H1 (cell line): ENCODE results near the gene DOK3. TPM values are rescaled to one million over a fixed set of nuclear protein-coding genes. Genes with fewer than 3 reads are reported as not detected.

Experiments
- CTCF ChIA-PET: fragments of 300-600 bp; sonication (Branson Sonifier 250); formaldehyde crosslinking; loops from one replicate; lab custom pipeline; 2021; ENCODE audit not compliant: partially characterized antibody; lab: Charles Lee
- POLR2A ChIA-PET: fragments of 300-600 bp; sonication (Branson Sonifier 250); formaldehyde crosslinking; loops from one replicate; lab custom pipeline; 2021; ENCODE audit warnings: inconsistent platforms; ENCODE audit not compliant: partially characterized antibody; lab: Charles Lee
- DNase-seq, 2 experiments: peaks; one replicate each; pipeline versions ENCODE4 v3.0.0 to v3.0.0-alpha.2; 2010 to 2022; ENCODE audit warnings: low spot score in 2 of 2, low read depth in 1 of 2, mixed read lengths in 1 of 2
- FAIRE-seq: peaks from 2 replicates; lab custom pipeline; 2011; peaks lifted over from hg19 to GRCh38; lab: Jason Lieb, UNC
- H2AFZ ChIP-seq: 2 replicates; pipeline ENCODE4 v1.8.1; 2012; ENCODE audit warnings: low read length, inconsistent platforms
- H2AK5ac ChIP-seq: 2 replicates; pipeline ENCODE4 v1.6.1; 2013; ENCODE audit warnings: low read depth, low read length
- H2BK120ac ChIP-seq: replicated peaks from 2 replicates; pipeline ENCODE3; 2013; ENCODE audit warnings: low read depth, low read length, inconsistent platforms
- H2BK12ac ChIP-seq: 2 replicates; pipeline ENCODE4 v1.6.1; 2013; ENCODE audit warnings: low read depth, low read length
- H2BK15ac ChIP-seq: 2 replicates; pipeline ENCODE4 v1.6.1; 2013; ENCODE audit warnings: low read length
- H2BK20ac ChIP-seq: 2 replicates; pipeline ENCODE4 v1.6.1; 2013; ENCODE audit warnings: low read length
- H2BK5ac ChIP-seq: 2 replicates; pipeline ENCODE4 v1.6.1; 2013; ENCODE audit warnings: low read depth, low read length
- H3K14ac ChIP-seq: 2 replicates; pipeline ENCODE4 v1.6.1; 2013; ENCODE audit warnings: inconsistent platforms; ENCODE audit not compliant: insufficient read length
- H3K18ac ChIP-seq: 2 replicates; pipeline ENCODE4 v1.6.1; 2013; ENCODE audit warnings: low read length; ENCODE audit errors: extremely low read depth
- H3K23ac ChIP-seq: 2 replicates; pipeline ENCODE4 v1.6.1; 2013; ENCODE audit warnings: inconsistent platforms; ENCODE audit not compliant: insufficient read length
- H3K23me2 ChIP-seq: 2 replicates; pipeline ENCODE4 v1.6.1; 2013; ENCODE audit warnings: low read depth, low read length
- H3K27ac ChIP-seq: 2 replicates; pipeline ENCODE4 v1.6.1; 2011; ENCODE audit warnings: low read depth, low read length, inconsistent platforms
- H3K27me3 ChIP-seq, 4 experiments: replicated peaks in 1 of 4; 1 replicate in 1 of 4; 2 replicates in 3 of 4; pipeline versions ENCODE4 v1.6.1 to v1.8.1; 2011 to 2013; ENCODE audit warnings: low read length in 3 of 4, mild to moderate bottlenecking in 3 of 4, inconsistent platforms in 2 of 4, mixed read lengths in 2 of 4, moderate library complexity in 1 of 4; ENCODE audit not compliant: control insufficient read depth in 3 of 4, insufficient read depth in 3 of 4; ENCODE audit errors: extremely low read depth in 1 of 4
- H3K36me3 ChIP-seq, 4 experiments: 2 replicates each; pipeline versions ENCODE4 v1.6.1 to v1.8.1; 2011 to 2013; ENCODE audit warnings: mild to moderate bottlenecking in 4 of 4, low read length in 3 of 4, moderate library complexity in 2 of 4, control low read depth in 1 of 4, inconsistent platforms in 1 of 4; ENCODE audit not compliant: insufficient read depth in 4 of 4, control insufficient read depth in 2 of 4
- H3K4ac ChIP-seq: replicated peaks from 2 replicates; pipeline ENCODE3; 2013; ENCODE audit warnings: low read length, low read depth, mixed read lengths, inconsistent platforms; ENCODE audit not compliant: insufficient read length
- H3K4me1 ChIP-seq, 4 experiments: replicated peaks in 1 of 4; 1 replicate in 1 of 4; 2 replicates in 3 of 4; pipeline versions ENCODE4 v1.6.1 to v1.8.1; 2011 to 2013; ENCODE audit warnings: low read length in 3 of 4, inconsistent platforms in 2 of 4, mixed read lengths in 1 of 4; ENCODE audit not compliant: insufficient read depth in 4 of 4, control insufficient read depth in 3 of 4
- H3K4me2 ChIP-seq, 2 experiments: 2 replicates each; pipeline versions ENCODE4 v1.6.1 to v1.8.1; 2011 to 2013; ENCODE audit warnings: low read depth in 2 of 2, low read length in 2 of 2, control low read depth in 1 of 2, inconsistent platforms in 1 of 2, mild to moderate bottlenecking in 1 of 2; ENCODE audit not compliant: insufficient read depth in 1 of 2
- H3K4me3 ChIP-seq, 4 experiments: fragments of 200-600, 300-600 bp in 1 of 4; sonication (generic), shearing (Covaris generic), sonication (Bioruptor Twin) in 1 of 4; 2 replicates each; pipeline versions ENCODE4 v1.5.1 to v1.8.1; 2011 to 2016; ENCODE audit warnings: low read length in 4 of 4, low read depth in 3 of 4, control low read depth in 2 of 4, inconsistent platforms in 2 of 4, mild to moderate bottlenecking in 2 of 4, mixed read lengths in 1 of 4, moderate library complexity in 1 of 4; ENCODE audit not compliant: insufficient read depth in 2 of 4; ENCODE audit errors: extremely low read depth in 1 of 4
- H3K56ac ChIP-seq: replicated peaks from 2 replicates; pipeline ENCODE3; 2013; ENCODE audit warnings: low read depth, mild to moderate bottlenecking, mixed read lengths, low read length, inconsistent platforms; ENCODE audit not compliant: insufficient read length
- H3K79me1 ChIP-seq: 2 replicates; pipeline ENCODE4 v1.6.1; 2013; ENCODE audit warnings: low read depth, low read length, control low read depth
- H3K79me2 ChIP-seq, 2 experiments: 2 replicates each; pipeline versions ENCODE4 v1.6.1 to v1.8.1; 2012 to 2013; ENCODE audit warnings: low read length in 2 of 2, mild to moderate bottlenecking in 2 of 2, inconsistent platforms in 1 of 2; ENCODE audit not compliant: insufficient read depth in 2 of 2, control insufficient read depth in 1 of 2
- H3K9ac ChIP-seq, 4 experiments: replicated peaks in 1 of 4; 1 replicate in 1 of 4; 2 replicates in 3 of 4; pipeline versions ENCODE4 v1.6.1 to v1.8.1; 2011 to 2013; ENCODE audit warnings: low read depth in 3 of 4, low read length in 3 of 4, control low read depth in 2 of 4, mild to moderate bottlenecking in 2 of 4, moderate library complexity in 2 of 4, inconsistent platforms in 1 of 4; ENCODE audit errors: extremely low read depth in 1 of 4
- H3K9me3 ChIP-seq, 2 experiments: 2 replicates each; pipeline versions ENCODE4 v1.6.1 to v1.8.1; 2012 to 2013; ENCODE audit warnings: mild to moderate bottlenecking in 2 of 2, moderate library complexity in 2 of 2, control low read depth in 1 of 2, inconsistent platforms in 1 of 2, low read depth in 1 of 2, low read length in 1 of 2, mixed read lengths in 1 of 2; ENCODE audit not compliant: insufficient read depth in 2 of 2
- H4K20me1 ChIP-seq, 2 experiments: replicated peaks in 1 of 2; 2 replicates each; pipeline versions ENCODE3 to v1.8.1; 2011 to 2013; ENCODE audit warnings: inconsistent platforms in 2 of 2, low read length in 2 of 2, mild to moderate bottlenecking in 1 of 2; ENCODE audit not compliant: insufficient read depth in 2 of 2, control insufficient read depth in 1 of 2
- H4K5ac ChIP-seq: 2 replicates; pipeline ENCODE4 v1.6.1; 2013; ENCODE audit warnings: low read length, low read depth, mixed read lengths, inconsistent platforms; ENCODE audit not compliant: insufficient read length
- H4K8ac ChIP-seq: 2 replicates; pipeline ENCODE4 v1.8.0; 2013; ENCODE audit warnings: mild to moderate bottlenecking, moderate library complexity, low read length, inconsistent platforms; ENCODE audit not compliant: insufficient read depth; ENCODE audit errors: extremely low read depth
- H4K91ac ChIP-seq: replicated peaks from 2 replicates; pipeline ENCODE3; 2013; ENCODE audit warnings: low read length, mixed read lengths, inconsistent platforms; ENCODE audit not compliant: insufficient read length
- CBX5 ChIP-seq: fragments of 300-800, 300-1000 bp; sonication (generic); IDR thresholded peaks from 2 replicates; pipeline ENCODE4 v1.7.1; 2016; ENCODE audit warnings: antibody characterized with exemption, low read length, low read depth
- EZH2 ChIP-seq: fragments of 200-600 bp; sonication (generic); IDR thresholded peaks from 2 replicates; pipeline ENCODE4 v1.7.1; 2012; ENCODE audit warnings: low read depth, mild to moderate bottlenecking, moderate library complexity, low read length, inconsistent platforms; ENCODE audit not compliant: severe bottlenecking
- KDM1A ChIP-seq: fragments of 200-600, 300-600 bp; sonication (generic); IDR thresholded peaks from 2 replicates; pipeline ENCODE4 v1.7.1; 2016; ENCODE audit warnings: mild to moderate bottlenecking, low read length, borderline replicate concordance
- MAFK ChIP-seq: IDR thresholded peaks from 2 replicates; pipeline ENCODE4 v1.6.1; 2012; ENCODE audit warnings: low read depth, mild to moderate bottlenecking, improper control_type of control experiment, low read length
- RAD21 ChIP-seq, 2 experiments: IDR thresholded peaks in 1 of 2; conservative IDR thresholded peaks in 1 of 2; 2 replicates each; pipeline ENCODE4 v1.6.1; 2011; ENCODE audit warnings: low read depth in 2 of 2, low read length in 2 of 2, improper control_type of control experiment in 1 of 2, inconsistent platforms in 1 of 2, mild to moderate bottlenecking in 1 of 2, moderate library complexity in 1 of 2
- RXRA ChIP-seq: IDR thresholded peaks from 2 replicates; pipeline ENCODE4 v1.6.1; 2011; ENCODE audit warnings: low read depth, mild to moderate bottlenecking, low read length, moderate library complexity; ENCODE audit not compliant: insufficient read depth
- SUZ12 ChIP-seq: fragments of 200-600 bp; sonication (generic); IDR thresholded peaks from 2 replicates; pipeline ENCODE4 v1.6.1; 2012; ENCODE audit warnings: mild to moderate bottlenecking, inconsistent platforms, low read length, moderate library complexity, mixed read lengths
- TEAD4 ChIP-seq: IDR thresholded peaks from 2 replicates; pipeline ENCODE4 v1.6.1; 2012; ENCODE audit warnings: low read depth, low read length, inconsistent platforms, mixed read lengths
- YY1 ChIP-seq: IDR thresholded peaks from 2 replicates; pipeline ENCODE4 v1.6.1; 2011; ENCODE audit warnings: low read depth, mild to moderate bottlenecking, low read length
- WGBS, 2 experiments: shearing (Covaris generic) in 1 of 2; methylation state at CpG; one replicate each; pipeline versions ENCODE4 v1.1.6 to v1.1.7; 2013 to 2015; ENCODE audit warnings: low lambda C conversion rate in 2 of 2, mixed read lengths in 2 of 2, inconsistent platforms in 1 of 2, low coverage in 1 of 2, missing lambda C conversion rate in 1 of 2; ENCODE audit not compliant: insufficient replicate concordance in 2 of 2, insufficient coverage in 1 of 2, insufficient read length in 1 of 2; ENCODE audit errors: extremely low coverage in 1 of 2, missing lambda C conversion rate in 1 of 2; 5-methylcytosine and 5-hydroxymethylcytosine counted together
- polyA plus RNA-seq, 7 experiments: library from polyadenylated mRNA; depleted of rRNA in 3 of 7; stranded (reverse) in 5 of 7; unstranded in 2 of 7; fragments of >200 nt in 5 of 7; fragments of 200-250 nt in 2 of 7; gene quantifications; 1 replicate in 5 of 7; 2 replicates in 1 of 7; 4 replicates in 1 of 7; pipeline versions ENCODE4 v1.2.1 to v1.2.3, GENCODE V29; 2011 to 2013; ENCODE audit warnings: missing spikeins in 2 of 7, mixed read lengths in 2 of 7
- total RNA-seq: library from RNA; stranded (reverse); fragmentation: NEBNext Ultra II Directional; extraction: Animal tissue kit (Norgen Biotek cat#: 25700); gene quantifications from 2 replicates; pipeline ENCODE4 v1.2.1, GENCODE V29; 2021

The DOK3 gene
- total and polyA plus RNA-seq, 2 of the 8 experiments (the other 6 are each of a cell fraction or from before 2014, with no cell fraction given) = 4.2 to 6.4 TPM

- no peak overlapping the region for H2BK15ac ChIP-seq
- CTCF ChIA-PET = interaction anchor here (0.7 to 7.9 kb wide), 8 partner anchors 8 to 82 kb away, joined by 3 to 64 read pairs (median 9); no protein-coding TSS in a partner anchor
- H4K20me1 ChIP-seq = peaks cover 31 to 32% of the 10 kb centered on the region in 2 experiments
- peak overlapping the region; percentile 95 for H3K56ac ChIP-seq
- 0% methylated on average over 6 of the region's 93 CpGs; no CpG with 5 or more reads in 1 of the 2 experiments for WGBS, 2 experiments
- H3K79me1 ChIP-seq = peaks cover 24% of the 10 kb centered on the region
- H4K5ac ChIP-seq = peak overlapping the region; percentile 88
- peak overlapping the region; percentile 89 to 100 (median 92) for H3K9ac ChIP-seq
- no peaks in the 10 kb centered on the region for H3K9me3 ChIP-seq
- peak overlapping the region; percentile 97; the same call in 1 of the 2 replicates for H2BK5ac ChIP-seq
- H3K27me3 ChIP-seq = no peaks in the 10 kb centered on the region
- H3K14ac ChIP-seq = no peak overlapping the region
- H3K79me2 ChIP-seq = peaks cover 14 to 47% of the 10 kb centered on the region in 2 experiments
- H3K4me3 ChIP-seq = peak overlapping the region; percentile 78 to 96 (median 88)
- peak overlapping the region; percentile 76 to 78 for H3K4me2 ChIP-seq
- H3K27ac ChIP-seq = peak overlapping the region; percentile 90
- H2AK5ac ChIP-seq = 0 out of 2 replicates have a peak overlapping the region, but pooled peaks have one; percentile 66
- H3K23me2 ChIP-seq = peaks cover 3% of the 10 kb centered on the region
- no peak overlapping the region for H2BK120ac ChIP-seq
- peaks cover 11 to 33% (median 16%) of the 10 kb centered on the region in 4 experiments for H3K36me3 ChIP-seq
- H2AFZ ChIP-seq = no peak overlapping the region
- peaks cover 11 to 46% (median 39%) of the 10 kb centered on the region in 4 experiments for H3K4me1 ChIP-seq
- H3K23ac ChIP-seq = no peak overlapping the region
- no peak overlapping the region for H2BK20ac ChIP-seq
- H3K4ac ChIP-seq = peak overlapping the region; percentile 95
- POLR2A ChIA-PET = interaction anchor here (0.7 to 67.5 kb wide), 10 partner anchors 4 to 162 kb away, joined by 3 to 3349 read pairs (median 5); partner anchors contain the start of genes B4GALT7, DBN1, DDX41 and DOK3
- peak overlapping the region; percentile 98 for H3K18ac ChIP-seq
- FAIRE-seq (no peak), DNase-seq (no peak)
- peak overlapping the region; percentile 96 for H4K91ac ChIP-seq
- peak overlapping the region; percentile 98; the same call in 1 of the 2 replicates for H4K8ac ChIP-seq
- H2BK12ac ChIP-seq = no peak overlapping the region
- TF ChIP-seq CBX5 (no peak), RXRA (no peak), RAD21 (IDR thresholded peaks at IDR 0.05 in 1 of 2, conservative IDR thresholded peaks at IDR 0.05 in 1 of 2; ENCODE audit: low read depth in 2 of 2, low read length in 2 of 2) (no peak), SUZ12 (no peak), EZH2 (no peak), TEAD4 (no peak), KDM1A (0 out of 2 replicates have a peak, but pooled peaks have one; percentile 21), YY1 (peak; percentile 25; the same call in 1 of the 2 replicates), MAFK (no peak)
Measured at GRCh38 chr5:177472460-177473442, 36.9 kb downstream of the DOK3 start.
